Testis (tissue), 2 donors: ENCODE data around the gene MYEOV.

Source experiments
- POLR2A ChIP-seq: fragments of 450-650 bp; IDR thresholded peaks from one replicate; pipeline ENCODE4 v1.6.1; 2017; ENCODE audit warnings: antibody characterized with exemption, mild to moderate bottlenecking, moderate library complexity
- TF ChIP-seq, protein P1 (sequence below), 3 experiments: fragments of 450-650 bp in 2 of 3; fragments of 200-600 bp in 1 of 3; sonication (generic) in 1 of 3; IDR thresholded peaks; one replicate each; pipeline ENCODE4 v1.5.1; 2016 to 2019; ENCODE audit warnings: antibody characterized with exemption in 3 of 3, mild to moderate bottlenecking in 2 of 3, moderate library complexity in 1 of 3

GRCh38 chr11:69344570-69345145 is 50.7 kb downstream of the MYEOV start:
- TF ChIP-seq, protein P1, sequence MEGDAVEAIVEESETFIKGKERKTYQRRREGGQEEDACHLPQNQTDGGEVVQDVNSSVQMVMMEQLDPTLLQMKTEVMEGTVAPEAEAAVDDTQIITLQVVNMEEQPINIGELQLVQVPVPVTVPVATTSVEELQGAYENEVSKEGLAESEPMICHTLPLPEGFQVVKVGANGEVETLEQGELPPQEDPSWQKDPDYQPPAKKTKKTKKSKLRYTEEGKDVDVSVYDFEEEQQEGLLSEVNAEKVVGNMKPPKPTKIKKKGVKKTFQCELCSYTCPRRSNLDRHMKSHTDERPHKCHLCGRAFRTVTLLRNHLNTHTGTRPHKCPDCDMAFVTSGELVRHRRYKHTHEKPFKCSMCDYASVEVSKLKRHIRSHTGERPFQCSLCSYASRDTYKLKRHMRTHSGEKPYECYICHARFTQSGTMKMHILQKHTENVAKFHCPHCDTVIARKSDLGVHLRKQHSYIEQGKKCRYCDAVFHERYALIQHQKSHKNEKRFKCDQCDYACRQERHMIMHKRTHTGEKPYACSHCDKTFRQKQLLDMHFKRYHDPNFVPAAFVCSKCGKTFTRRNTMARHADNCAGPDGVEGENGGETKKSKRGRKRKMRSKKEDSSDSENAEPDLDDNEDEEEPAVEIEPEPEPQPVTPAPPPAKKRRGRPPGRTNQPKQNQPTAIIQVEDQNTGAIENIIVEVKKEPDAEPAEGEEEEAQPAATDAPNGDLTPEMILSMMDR (IDR thresholded peaks at IDR 0.05), result no peak
- no peak for TF ChIP-seq POLR2A
